GM12873 (cell line): ENCODE data around the gene ASPSCR1.

Source experiments
- TF ChIP-seq, protein P1 (sequence below): IDR thresholded peaks from 2 replicates; pipeline ENCODE4 v1.5.1; 2012; ENCODE audit warnings: low read depth, mild to moderate bottlenecking, moderate library complexity, low read length, control low read depth; ENCODE audit not compliant: insufficient read depth; ENCODE audit errors: missing control alignments

ASPSCR1 gene

GRCh38 chr17:81948635-81949378 lies 28.6 kb upstream of the ASPSCR1 start:
- TF ChIP-seq, protein P1, sequence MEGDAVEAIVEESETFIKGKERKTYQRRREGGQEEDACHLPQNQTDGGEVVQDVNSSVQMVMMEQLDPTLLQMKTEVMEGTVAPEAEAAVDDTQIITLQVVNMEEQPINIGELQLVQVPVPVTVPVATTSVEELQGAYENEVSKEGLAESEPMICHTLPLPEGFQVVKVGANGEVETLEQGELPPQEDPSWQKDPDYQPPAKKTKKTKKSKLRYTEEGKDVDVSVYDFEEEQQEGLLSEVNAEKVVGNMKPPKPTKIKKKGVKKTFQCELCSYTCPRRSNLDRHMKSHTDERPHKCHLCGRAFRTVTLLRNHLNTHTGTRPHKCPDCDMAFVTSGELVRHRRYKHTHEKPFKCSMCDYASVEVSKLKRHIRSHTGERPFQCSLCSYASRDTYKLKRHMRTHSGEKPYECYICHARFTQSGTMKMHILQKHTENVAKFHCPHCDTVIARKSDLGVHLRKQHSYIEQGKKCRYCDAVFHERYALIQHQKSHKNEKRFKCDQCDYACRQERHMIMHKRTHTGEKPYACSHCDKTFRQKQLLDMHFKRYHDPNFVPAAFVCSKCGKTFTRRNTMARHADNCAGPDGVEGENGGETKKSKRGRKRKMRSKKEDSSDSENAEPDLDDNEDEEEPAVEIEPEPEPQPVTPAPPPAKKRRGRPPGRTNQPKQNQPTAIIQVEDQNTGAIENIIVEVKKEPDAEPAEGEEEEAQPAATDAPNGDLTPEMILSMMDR = no peak

DNA sequence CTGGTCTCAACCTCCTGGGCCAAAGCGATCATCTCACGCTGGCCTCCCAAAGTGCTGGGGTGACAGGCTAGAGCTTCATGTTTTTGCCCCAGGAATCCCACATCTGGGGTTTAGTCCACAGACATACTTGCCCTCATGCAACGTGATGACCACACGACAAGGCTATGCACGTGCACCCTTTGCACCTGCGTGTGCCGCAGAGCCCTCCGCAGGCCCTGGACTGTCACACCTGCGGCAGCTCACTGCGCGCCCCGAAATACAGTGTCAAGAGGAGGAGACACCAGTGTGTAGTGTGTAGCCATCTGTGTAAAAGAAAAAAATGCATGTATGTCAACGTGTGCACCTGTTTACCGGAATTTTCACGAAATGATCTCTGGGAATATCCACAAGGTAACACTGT lies 26.9 kb upstream of the ASPSCR1 start:
- TF ChIP-seq, protein P1 = no peak

GRCh38 chr17:81951785-81952684 lies 25.4 kb upstream of the ASPSCR1 start:
- TF ChIP-seq, protein P1 = no peak

- TF ChIP-seq, protein P1 = no peak
Measured at GRCh38 chr17:81952792-81953228, 24.6 kb upstream of the ASPSCR1 start.

GRCh38 chr17:81954131-81955057 lies 23.0 kb upstream of the ASPSCR1 start:
- TF ChIP-seq, protein P1 = no peak

DNA sequence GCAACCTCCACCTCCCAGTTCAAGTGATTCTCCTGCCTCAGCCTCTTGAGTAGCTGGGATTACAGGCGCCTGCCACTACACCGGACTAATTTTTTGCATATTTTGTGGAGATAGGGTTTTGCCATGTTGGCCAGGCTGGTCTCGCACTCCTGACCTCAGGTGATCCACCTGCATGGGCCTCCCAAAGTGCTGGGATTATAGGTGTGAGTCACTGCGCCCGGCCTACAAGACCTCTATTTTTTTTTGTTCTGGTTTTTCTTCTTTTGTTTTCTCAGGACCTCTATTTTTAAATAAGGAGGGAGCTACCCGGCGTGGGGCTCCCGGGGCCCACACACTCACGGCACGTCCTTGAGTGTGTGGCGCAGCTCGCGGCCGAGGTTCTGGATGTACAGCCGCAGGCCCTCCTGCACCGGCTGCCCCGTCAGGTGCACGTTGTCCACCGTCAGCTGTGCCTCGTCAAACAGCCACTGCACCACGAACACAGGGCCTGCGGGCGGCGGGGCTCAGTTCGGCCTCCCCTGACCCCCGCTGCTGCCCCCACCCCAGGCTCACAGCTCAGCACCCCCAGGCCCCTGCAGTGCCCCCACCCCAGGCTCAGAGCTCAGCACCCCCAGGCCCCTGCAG lies 22.3 kb upstream of the ASPSCR1 start:
- TF ChIP-seq, protein P1 = no peak
